Stimulated activated CD4-positive, alpha-beta T cell treated with anti-CD3 and anti-CD28 coated beads, TNF-alpha, amount 100 ng/mL, for 1 hour (primary cell): ENCODE measurements around the gene TMEM72.

ENCODE experiments used
- DNase-seq, 3 donors: peaks; one replicate each; pipeline ENCODE4 v3.0.0-alpha.2; 2020; ENCODE audit warnings: low read depth in 3 of 3, low spot score in 1 of 3

The TMEM72 gene

DNA sequence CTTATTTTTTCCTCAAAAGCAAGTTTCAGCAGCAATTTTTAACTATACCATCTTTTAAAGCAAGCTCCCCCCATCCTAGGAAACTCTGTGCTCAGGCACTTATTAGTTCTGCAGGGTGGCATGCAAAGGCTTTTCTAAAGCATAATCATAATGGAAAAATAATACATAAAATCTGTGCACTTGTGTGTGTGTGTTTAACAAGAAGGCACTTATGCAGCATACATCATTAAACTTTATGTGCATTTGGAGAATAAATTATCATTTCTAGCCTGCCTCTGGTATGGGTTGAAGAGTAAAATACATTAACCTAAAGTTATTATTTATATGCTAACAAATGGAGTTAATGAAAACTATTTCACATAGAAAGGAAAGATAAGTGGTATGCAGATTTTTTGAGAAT is 42.9 kb downstream of the TMEM72 start:
- DNase-seq: no peak

DNA sequence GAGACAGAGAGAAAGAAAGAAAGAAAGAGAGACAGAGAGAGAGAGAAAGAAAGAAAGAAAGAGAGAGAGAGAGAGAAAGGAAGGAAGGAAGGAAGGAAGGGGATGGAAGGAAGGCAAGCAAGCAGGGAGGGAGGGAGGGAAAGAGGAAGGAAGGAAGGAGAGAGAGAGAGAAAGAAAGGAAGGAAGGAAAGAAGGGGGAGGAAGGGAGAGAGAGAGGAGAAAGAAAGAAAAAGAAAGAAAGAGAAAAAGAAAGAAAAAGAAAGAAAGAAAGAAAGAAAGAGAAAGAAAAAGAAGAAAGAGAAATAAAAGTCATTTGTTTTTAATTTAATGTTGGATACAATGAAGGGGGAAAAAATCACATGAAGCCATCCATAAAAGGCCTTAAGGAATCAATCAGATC is 43.8 kb downstream of the TMEM72 start:
- DNase-seq: no peak

DNA sequence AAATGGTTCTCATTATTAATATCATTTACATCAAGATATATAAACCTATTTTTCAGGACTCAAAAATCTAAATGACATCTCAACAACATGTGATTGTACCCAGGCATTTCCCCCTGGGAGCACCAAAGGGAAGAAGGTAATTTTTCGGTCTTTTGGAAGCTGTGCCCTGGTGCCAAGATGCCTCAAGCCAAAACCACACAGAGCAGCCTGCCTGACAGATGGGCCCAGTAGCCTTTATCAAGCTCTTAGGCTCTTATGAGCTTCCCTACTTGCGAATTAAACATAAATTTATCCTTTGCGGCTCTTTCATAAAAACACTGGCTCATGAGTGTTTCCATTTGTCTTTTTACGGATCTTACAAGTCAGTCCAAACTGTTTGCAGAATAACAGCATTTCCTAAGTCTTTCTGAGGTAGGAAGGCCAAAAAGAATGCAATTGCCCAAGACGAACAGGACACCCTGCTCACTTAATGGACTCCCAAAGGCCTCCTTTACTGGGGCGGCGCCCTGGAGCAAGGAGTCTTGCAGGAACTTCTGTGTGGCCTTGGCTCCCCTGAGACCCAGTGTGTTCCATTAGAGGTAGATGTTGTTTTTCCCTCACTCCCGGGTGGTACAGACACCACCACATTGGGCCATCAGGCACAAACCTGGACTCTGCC is 44.4 kb downstream of the TMEM72 start:
- no peak for DNase-seq

DNA sequence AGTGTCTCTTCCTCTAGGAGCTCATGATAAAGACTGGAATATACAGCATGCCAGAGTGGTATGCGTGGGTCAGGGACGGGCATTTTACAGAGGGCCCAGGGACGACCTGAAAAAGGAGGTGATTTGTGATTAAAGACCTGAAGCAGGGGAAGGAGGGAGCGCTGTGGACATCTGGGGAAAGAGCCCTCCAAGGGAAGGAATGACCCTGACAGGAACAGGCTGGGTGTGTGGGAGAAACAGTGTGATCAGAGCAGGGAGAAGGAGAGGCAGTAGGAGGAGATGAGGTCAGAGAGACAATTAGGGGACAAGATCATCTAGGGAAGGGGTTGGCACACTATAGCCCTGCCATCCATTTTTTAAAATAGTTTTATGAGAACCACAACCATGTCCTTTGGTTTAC is 45.1 kb downstream of the TMEM72 start:
- DNase-seq: no peak

DNA sequence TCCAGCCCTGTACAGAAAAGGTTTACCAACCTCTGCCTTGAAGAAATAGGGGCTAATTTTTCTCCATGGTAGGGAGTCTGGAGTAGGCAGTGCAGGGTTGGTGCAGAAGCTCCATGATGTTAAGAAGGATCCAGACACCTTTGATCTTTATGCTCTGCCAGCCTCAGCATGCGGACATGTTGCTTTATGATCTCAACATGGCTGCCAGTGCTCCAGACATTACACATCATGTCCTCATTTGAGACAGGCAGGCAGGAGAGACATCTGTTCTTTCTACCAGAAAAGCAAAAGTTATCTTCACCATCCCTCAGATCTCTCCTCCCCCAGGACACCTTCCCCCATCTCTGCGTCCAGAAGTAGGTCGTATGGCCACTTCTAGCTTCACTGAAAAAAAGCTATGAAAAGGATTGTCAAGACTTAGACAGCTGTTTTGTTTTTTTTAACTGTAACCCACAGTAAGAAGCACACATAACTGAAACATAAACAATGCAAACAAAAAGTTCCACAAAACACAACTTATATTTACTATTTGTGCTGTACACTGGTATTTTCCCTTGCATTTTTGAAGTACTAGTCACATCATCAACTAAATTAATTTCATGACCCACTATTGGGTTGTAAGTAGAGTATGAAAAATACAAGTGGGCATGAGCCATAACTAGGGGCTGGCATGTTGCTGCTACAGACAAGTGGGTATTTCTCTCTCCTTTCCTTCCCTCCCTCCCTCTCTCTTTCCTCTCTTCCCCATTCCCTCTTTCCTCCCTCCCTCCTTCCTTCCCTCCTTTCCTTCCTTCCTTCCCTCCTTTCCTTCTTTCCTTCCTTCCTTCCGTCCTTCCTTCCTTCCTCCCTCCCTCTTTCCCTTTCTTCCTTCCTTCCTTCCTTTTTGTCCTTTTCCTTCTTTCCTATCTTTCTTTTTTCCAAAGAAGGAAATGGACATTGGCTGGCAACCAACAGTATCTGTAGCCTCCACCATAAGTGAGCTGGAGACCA is 45.9 kb downstream of the TMEM72 start:
- no peak for DNase-seq

DNA sequence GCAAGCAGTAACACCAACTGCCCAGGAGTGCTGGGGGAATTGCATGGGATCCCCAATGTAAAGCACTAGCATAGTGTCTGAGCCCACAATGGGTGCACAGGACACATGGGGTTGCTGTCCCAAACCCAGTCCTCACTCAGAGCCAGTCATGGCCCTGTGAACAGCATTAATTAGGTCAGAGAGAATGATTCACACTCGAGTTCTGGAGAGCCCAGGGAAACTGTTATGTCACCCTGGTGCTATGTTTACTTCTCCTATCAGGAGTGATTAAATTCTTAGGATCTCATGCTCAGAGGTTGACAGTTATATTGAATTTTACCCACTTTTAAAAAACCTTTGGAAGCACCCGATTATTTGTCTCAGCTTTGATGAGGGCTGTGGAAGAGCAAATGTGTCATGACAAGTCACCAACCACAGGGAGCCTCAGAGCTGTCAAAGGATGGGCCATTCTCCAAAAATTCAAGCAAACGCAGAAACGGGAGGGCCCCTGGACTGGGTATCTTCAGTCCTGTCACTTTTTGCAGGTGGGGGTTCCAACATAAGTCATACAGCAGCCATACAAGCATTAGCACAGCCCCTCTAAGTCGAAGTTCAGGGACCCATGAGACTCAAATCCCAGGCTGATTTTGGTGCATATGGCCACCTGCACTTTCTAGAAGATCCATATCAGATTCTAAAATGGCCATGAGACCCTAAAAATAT is 47.2 kb downstream of the TMEM72 start:
- no peak for DNase-seq

DNA sequence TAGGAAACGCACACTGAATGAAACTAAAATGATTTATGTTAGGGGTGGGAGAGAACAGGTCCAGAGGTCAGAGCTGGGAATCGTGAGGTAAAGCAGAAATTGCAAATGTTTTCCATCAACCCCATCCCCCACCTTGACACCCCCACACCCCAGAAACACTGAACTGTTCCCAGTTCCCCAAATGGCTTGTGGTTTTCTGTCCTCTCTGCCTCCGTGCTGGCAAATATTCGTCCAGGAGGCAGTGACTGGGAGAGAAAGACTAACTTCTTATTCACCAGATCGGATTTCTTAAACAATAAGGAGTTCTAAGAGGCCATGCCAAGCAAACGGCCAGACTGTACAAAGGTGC is 47.7 kb downstream of the TMEM72 start:
- no peak for DNase-seq

DNA sequence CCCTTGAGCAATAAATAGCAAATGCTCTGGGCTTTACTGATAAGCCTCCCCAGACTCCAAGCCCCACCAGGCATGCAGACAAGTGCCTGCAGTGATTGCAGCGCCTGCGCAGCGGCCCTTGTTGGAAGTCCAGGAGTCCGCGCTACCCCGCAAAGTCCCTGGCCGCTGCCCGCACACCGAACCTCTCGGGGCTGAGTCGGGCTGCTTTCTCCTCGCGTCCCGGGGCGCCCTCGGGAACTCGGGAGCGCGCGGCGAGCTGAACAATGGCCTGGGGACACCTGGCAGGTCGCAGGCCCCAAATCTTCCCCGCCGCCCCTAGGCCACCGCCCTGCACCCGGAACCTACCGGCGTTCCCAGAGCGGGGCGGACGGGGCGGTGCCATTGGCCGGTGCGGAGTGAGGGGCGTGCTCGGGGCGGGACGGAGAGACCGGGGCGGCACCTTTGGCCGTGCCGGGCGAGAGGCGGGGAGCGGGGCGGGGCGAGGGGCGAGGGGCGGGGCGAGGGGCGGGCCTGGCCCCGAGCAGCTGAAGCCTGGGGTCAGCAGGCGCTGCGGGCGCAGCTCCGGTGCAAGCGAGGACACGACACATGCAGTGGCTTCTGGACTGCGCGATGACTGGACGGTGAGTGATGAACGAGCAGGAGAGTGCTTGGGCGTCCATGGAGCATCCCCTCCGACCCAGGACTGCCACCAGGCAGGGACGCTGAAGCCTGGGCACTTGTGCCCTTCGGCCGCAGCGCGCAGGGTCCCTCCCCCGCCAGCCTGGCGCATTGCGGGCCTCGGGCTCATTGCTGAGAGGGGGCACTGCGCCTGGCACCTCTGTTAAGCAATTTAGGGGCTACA is 48.3 kb downstream of the TMEM72 start, which contains the start of gene RASSF4:
TSS of gene RASSF4 (plus strand) at position 556 of the 841 bp plus-strand sequence. CDS start 10,401 bp downstream, outside the sequence.
- DNase-seq: peak; percentile 72 to 91 (median 82)

DNA sequence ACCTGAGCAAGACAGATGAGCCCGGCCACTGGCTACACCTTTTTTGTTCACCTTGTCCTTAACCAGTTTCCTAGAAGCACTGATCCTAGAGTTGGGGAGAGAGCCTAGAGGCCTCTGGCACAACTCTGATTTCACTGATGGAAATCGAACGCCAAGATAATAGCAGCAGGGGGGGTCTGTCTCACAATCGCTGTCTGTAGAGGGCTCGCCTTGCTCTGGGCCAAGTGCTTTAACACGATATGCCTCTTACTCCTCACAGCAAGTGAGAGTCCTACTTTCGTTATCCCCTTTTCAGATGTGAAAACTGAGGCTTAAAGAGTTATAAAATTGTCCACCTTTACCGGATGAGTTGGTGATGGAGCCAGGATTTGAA is 48.9 kb downstream of the TMEM72 start:
- no peak for DNase-seq

DNA sequence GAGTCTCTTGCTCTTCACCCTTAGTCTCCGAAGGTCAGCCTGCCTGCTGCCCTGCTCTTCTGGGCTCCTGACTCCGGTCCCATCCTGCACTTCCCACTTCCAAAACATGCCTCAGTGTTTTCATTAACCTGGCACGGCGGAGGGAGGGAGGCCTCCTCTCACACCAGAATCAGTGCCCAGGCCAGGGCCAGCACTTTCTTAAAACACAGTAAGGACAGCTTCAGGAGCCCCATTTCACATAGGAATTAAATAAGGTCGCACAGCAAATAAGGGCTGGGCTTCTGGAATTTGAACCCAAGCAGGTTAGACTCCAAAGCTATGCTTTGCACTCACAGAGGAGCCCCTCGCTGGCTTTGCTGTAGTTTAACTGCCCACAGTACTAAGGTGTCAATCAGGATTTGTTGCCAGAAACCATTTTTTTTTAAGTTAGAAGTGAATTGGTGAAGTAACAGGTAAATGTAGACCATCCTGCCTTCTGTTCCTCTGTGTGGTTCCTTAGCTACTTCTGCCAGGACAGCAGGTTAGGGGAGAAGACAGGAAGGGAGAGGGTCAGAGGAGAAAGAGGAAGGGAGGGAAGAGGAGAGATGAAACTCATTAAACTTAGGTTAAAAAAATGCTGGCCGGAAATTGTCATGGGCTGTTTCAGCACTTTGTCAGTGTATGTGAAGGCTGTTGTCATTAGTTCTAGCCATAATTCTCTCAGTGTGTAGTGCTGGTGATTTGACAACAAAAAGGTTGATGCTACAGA is 49.5 kb downstream of the TMEM72 start:
- no peak for DNase-seq

DNA sequence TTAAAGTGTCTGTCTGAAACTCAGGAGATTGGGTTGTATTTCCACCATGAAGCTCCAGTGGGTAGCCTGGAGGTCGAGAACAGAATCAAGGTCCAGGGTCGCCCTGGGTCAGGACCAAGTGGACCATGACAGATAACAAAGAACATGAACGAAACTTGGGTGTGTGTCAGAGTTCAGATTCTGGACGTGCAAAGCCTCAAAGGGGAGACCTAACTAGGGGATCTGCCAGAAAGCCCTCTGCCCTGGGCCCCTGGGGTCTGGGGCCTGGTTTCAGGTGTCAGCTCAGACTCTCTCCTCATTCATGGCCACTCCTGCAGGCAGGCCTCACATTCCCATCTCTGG is 50.1 kb downstream of the TMEM72 start:
- no peak for DNase-seq

DNA sequence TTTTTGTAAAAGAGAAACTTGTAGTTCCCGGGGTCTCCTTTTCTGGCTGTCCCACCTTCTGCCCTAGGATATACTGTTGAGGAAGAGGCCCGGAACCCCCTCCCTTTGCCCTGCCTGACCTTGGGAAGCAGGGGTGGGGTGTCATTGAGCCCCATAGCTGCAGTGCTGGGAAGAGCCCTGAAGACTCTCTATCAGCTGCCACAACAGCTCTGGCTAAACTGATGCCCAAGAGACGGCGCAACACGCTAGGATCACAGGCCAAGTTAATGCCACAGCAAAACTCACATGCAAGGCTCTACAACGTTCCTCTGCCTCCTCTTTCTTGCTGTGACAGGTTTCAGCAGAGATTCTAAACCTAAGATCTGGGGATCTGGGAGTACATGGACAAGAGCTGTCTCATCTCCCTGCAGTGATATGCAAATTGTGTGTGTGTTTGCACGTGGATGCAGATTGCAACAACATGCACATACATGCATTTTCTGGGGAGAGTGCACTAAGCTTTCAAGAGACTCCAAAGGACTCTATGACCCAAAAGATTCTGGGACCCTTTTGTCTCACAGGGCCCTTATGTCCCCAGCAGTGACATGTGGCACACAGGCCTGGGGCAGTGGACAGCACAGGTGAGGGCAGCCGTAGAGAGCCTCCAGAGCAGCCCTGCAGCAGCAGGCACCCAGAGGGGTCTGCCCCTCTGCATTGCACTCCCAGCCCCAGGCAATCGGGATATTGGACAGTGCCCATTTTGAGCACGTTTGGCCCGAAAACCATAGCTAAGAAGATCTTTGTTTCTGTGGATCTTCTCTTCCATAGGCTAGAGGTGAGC is 51.0 kb downstream of the TMEM72 start:
- DNase-seq: no peak

DNA sequence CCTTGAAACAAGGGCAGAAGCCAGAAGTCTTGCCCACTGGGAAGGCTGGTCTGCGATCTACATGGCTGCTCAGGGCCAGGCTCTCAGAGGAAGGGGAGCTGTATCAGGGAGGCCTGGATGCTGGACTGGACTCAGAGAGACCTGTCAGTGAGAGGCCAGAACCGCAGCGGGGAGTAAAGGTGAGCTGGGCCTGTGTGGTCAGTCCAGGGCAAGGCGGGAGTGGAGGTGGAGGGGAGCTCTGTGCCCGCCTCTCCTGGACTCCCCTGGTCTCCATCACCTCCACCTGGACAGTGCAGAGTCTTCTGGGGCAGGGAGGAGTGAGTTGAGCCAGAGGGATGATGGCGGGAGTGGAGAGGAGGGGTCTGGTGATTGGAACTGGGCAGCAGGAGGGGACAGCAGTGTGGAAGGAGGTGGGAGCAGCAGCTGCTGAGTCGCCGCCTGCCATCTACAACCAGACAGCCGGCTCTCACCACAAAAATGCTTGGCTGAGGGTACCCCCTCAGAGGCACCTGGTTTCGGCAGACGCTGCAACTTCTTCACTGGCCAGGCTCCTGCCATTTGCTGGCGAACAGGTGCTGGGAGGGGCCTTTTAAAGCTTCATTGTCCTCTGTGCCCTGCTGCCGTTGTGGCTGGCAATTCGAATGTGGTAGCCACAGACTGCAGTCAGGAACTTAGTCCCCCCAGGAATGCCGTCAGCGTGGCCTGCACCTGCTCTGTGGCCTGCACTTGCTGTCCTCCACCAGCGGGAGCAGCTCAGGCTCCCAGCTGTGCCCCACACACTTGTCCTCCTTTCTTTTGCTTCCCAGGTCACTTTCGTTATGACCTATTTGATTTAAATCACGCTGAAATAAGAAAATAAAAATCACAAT is 52.0 kb downstream of the TMEM72 start:
- no peak for DNase-seq

DNA sequence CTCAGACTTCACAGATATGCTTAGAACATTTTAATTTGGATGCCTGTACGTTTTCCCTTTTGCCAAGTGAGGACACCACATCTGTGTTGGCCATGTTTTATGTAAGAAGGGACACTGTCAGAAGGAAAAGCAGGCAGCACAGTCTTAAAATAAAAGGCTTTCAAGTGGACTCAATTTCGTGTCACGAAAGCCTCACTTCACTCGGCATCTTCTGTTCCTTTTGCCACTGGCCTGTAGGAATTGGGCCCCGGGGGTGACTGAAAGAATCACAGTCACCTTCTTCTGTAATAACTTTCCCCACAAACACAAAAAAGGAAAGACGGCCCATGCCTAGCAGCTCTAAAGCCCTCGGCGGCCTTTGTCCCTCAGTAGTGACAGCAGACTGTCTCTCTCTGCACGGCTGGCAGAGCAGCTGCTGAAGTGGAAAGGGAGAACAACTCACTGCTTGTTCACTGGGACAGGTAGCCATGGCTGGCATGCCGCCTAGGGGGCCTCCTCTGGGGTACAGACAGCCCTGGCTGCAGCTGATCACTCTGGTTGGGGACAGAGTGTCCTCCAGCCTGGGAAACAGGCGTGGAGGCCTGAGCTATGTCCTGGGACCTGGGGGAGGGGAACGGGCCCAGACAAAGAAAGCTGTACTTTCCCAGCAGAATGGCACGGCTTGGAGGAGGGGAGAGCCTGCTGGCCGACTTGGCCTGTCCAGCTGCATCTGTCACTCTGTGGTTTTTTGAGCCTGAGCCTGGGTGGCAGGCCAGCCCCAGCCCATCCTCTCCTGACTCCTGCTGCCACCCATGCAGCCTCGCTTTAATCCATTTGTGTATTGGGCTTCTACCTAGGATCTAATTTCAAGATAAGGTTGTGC is 52.9 kb downstream of the TMEM72 start:
- no peak for DNase-seq

DNA sequence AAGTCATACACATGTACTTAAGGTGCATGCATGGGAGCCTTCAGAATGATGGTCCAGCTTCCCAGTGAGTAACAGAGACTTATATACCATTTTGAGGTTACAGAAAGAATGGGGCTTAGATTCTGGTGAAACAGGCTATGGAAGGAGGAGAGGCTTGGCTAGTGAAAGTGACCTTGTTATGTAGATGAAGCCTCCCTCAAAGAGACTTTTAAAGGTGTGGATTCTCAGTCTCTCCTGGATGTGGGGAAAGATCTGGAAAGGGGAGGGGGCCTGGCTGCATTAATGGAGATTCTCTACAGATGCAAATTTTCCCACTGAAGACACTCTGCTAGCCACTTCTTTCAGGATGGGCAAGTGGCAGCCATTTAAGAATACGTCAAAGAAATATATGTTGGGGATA is 54.0 kb downstream of the TMEM72 start:
- no peak for DNase-seq

DNA sequence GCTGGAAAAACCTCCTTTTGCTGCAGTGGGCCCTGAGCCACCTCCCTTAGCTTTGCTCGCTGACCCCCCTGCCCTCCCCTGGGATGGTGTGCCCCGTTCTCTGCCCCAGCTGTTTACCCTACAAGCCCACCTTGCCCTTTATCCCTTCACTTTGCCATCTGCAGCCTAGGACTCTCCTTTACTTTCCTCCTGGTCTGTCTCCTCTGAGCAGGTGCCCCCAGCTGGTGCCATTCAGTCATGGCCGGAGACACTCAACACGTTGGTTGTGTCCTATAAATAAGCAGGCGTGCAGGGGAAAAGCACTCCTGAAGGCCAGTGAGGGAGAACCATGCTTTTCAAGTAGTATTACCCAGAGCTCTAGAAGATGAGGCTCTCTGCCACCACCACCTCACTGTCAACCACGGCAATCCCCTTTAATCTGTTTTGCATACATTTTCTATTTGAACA is 54.5 kb downstream of the TMEM72 start:
- DNase-seq: no peak

DNA sequence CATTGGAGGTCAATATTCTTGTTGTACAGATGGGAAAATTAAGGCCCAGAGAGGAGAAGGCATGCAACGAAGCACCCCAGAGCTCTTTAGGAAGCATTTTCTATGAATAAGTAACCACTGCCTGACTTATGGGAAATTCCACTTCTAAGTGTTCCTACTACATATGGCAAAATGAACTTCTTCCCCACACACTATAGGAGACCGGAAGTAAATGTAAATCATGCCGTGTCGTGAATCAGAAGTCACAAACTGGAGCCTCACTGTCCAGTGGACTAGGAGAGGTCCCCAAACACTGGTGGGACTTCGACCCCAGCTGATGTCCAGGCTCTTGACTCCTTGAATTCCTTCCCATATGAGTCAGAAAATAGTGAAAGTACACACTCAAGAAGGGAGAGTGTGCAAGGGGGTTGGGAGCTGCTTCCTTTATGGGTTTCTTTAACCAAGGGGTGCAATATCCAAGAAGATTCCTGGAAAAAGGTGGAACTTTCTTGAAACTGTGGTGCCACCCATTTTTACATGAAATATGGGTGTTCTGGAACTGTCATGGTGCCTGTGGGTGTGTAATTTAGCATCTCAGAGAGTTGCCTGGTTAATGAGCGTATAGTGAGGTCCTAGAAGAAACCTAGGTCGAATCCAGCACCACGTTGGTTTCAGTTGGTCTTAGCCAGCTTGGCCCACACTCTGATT is 55.1 kb downstream of the TMEM72 start:
- no peak for DNase-seq
